Measurements from ENCODE around the gene SPTLC3.

- TF ChIP-seq GATA2 (IDR thresholded peaks at IDR 0.05; ENCODE audit: low read depth, low read length) (no peak), GATA3 (IDR thresholded peaks at IDR 0.05; ENCODE audit: low read depth, low read length) (no peak)
Measured at GRCh38 chr20:13068336-13068735, 59.6 kb downstream of the SPTLC3 start.

Measured in SH-SY5Y (cell line).